ENCODE measurements around the gene ABI3.
A peak's percentile ranks its signal among the peaks of the same experiment; 100 is the strongest.

The ABI3 gene

GRCh38 chr17:49198211-49198610 is 12.3 kb upstream of the ABI3 start:
- DNase-seq = no peak

- DNase-seq = no peak
These were observed 10.0 kb upstream of the ABI3 start for GRCh38 chr17:49200423-49201083.

- DNase-seq = no peak
These were observed 9.0 kb upstream of the ABI3 start for GRCh38 chr17:49201481-49201927.

GRCh38 chr17:49203796-49204195 is 6.7 kb upstream of the ABI3 start:
- no peak for DNase-seq

- no peak for DNase-seq
These were observed 6.0 kb upstream of the ABI3 start for GRCh38 chr17:49204516-49204915.

- DNase-seq = no peak
These were observed 1.4 kb upstream of the ABI3 start for GRCh38 chr17:49209061-49209571.

GRCh38 chr17:49213399-49213798 is 2.9 kb downstream of the ABI3 start:
- DNase-seq = no peak

- DNase-seq = no peak
These were observed 3.3 kb downstream of the ABI3 start for GRCh38 chr17:49213847-49214246.

GRCh38 chr17:49214676-49215360 is 4.3 kb downstream of the ABI3 start:
- DNase-seq = no peak

- no peak for DNase-seq
These were observed 6.0 kb downstream of the ABI3 start for GRCh38 chr17:49216482-49216881.

GRCh38 chr17:49216953-49217650 is 6.6 kb downstream of the ABI3 start:
- DNase-seq = no peak

- no peak for DNase-seq
These were observed 7.3 kb downstream of the ABI3 start for GRCh38 chr17:49217651-49218413.

- DNase-seq = no peak
These were observed 8.7 kb downstream of the ABI3 start for GRCh38 chr17:49218941-49219913.

GRCh38 chr17:49219987-49220386 is 9.5 kb downstream of the ABI3 start:
- no peak for DNase-seq

- DNase-seq = no peak
These were observed 12.6 kb downstream of the ABI3 start for GRCh38 chr17:49223168-49223516.

GRCh38 chr17:49223517-49224197 is 13.2 kb downstream of the ABI3 start:
- DNase-seq = no peak

GRCh38 chr17:49224198-49224996 is 13.9 kb downstream of the ABI3 start:
- DNase-seq = peak; percentile 18

GRCh38 chr17:49224997-49225337 is 14.5 kb downstream of the ABI3 start:
- no peak for DNase-seq

GRCh38 chr17:49225554-49226236 is 15.2 kb downstream of the ABI3 start:
- DNase-seq = no peak

Data from NCI-H2171 treated with DMSO at 0.1 percent for 48 hours (cell line).